Transverse colon (tissue), 4 donors: Measurements from ENCODE around the gene FEM1A. TPM values are rescaled to one million over a fixed set of nuclear protein-coding genes. Genes with fewer than 3 reads are reported as not detected.
"Not testable (repeated sequence)": the region's sequence is repeated elsewhere in the genome, so short reads cannot be mapped to it uniquely, and the experiment has no call there.

Experiments
- DNase-seq: peaks from one replicate; pipeline ENCODE4 v3.0.0-alpha.2; 2019
- H3K27ac ChIP-seq, 4 donors: fragments of 200-600 bp; sonication (generic); 2 replicates each; pipeline ENCODE4 v1.5.1; 2016 to 2018; ENCODE audit warnings: inconsistent platforms in 4 of 4
- H3K27me3 ChIP-seq: fragments of 200-600 bp; sonication (generic); 2 replicates; pipeline ENCODE4 v1.5.1; 2017; ENCODE audit warnings: inconsistent platforms
- H3K36me3 ChIP-seq, 4 donors: fragments of 200-600 bp; sonication (generic); 2 replicates each; pipeline ENCODE4 v1.5.1; 2017 to 2019; ENCODE audit warnings: inconsistent platforms in 4 of 4
- H3K4me1 ChIP-seq, 4 donors: fragments of 200-600 bp; sonication (generic); 2 replicates each; pipeline ENCODE4 v1.5.1; 2017 to 2020; ENCODE audit warnings: inconsistent platforms in 4 of 4
- H3K4me3 ChIP-seq, 4 donors: fragments of 200-600 bp; sonication (generic); 1 replicate in 1 of 4; 2 replicates in 3 of 4; pipeline versions ENCODE4 v1.5.1 to v1.6.1; 2017 to 2019; ENCODE audit warnings: inconsistent platforms in 4 of 4
- H3K9me3 ChIP-seq, 2 donors: fragments of 200-600 bp; sonication (generic); 2 replicates each; pipeline ENCODE4 v1.5.1; 2017 to 2019; ENCODE audit warnings: inconsistent platforms in 2 of 2
- CTCF ChIP-seq, 5 experiments: fragments of 200-600 bp in 3 of 5; fragments of 450-650 bp in 2 of 5; sonication (generic) in 3 of 5; IDR thresholded peaks; 1 replicate in 2 of 5; 2 replicates in 3 of 5; pipeline ENCODE4 v1.5.1; 2016 to 2017; ENCODE audit warnings: antibody characterized with exemption in 5 of 5, inconsistent platforms in 3 of 5, mild to moderate bottlenecking in 2 of 5, moderate library complexity in 1 of 5
- EP300 ChIP-seq: sonication (generic); formaldehyde crosslinking; IDR thresholded peaks from one replicate; pipeline ENCODE4 v1.6.1; 2017; ENCODE audit warnings: antibody characterized with exemption, low read depth
- POLR2A ChIP-seq: fragments of 450-650 bp; IDR thresholded peaks from one replicate; pipeline ENCODE4 v1.6.1; 2016; ENCODE audit warnings: antibody characterized with exemption, mild to moderate bottlenecking, moderate library complexity
- POLR2AphosphoS5 ChIP-seq, 3 donors: sonication (generic); formaldehyde crosslinking; IDR thresholded peaks; one replicate each; pipeline ENCODE4 v1.6.1; 2016; ENCODE audit warnings: antibody characterized with exemption in 3 of 3
- WGBS, 2 donors: methylation state at CpG; one replicate each; pipeline ENCODE4 v1.1.5; 2018; ENCODE audit warnings: low coverage in 1 of 2; 5-methylcytosine and 5-hydroxymethylcytosine counted together
- in situ Hi-C, 4 donors: fragments of 200-750 bp; cut with MboI; loops; one replicate each; pipeline versions ENCODE4 v1.15.0 to v1.15.1; 2017; ENCODE audit warnings: low sequenced_read_pairs in 3 of 4, low pct_ligation_motif_present in 1 of 4, low pct_unique_long_range_greater_than_20kb in 1 of 4
- intact Hi-C: fragments of 100-400 bp; cut with DNase I; formaldehyde crosslinking; loops from one replicate; pipeline ENCODE4 v1.15.1; 2023; ENCODE audit warnings: low total_unique reads
- total RNA-seq, 4 donors: library from RNA; depleted of rRNA; stranded (reverse); fragments of >200 nt; gene quantifications; one replicate each; pipeline ENCODE4 v1.1.0, GENCODE V29; 2016

Gene FEM1A
- total RNA-seq, 4 donors from 2014 or later, result 13.3 to 63.5 (median 15.5) TPM

GRCh38 chr19:4801085-4801619 lies 9.6 kb downstream of the FEM1A start:
- Histone ChIP-seq H3K36me3 (no peaks in the 10 kb centered on the region), H3K4me3 (no peak overlapping the region), H3K9me3 (no peaks in the 10 kb centered on the region), H3K4me1 (peaks cover 0 to 5% (median 2%) of the 10 kb centered on the region in 4 donors), H3K27ac (no peak overlapping the region), H3K27me3 (no peaks in the 10 kb centered on the region)
- in situ Hi-C loops, result loop anchor here in 1 of 4 donors (25.0 kb wide), 1 partner anchor 111 kb away; the partner anchor contains the start of genes ARRDC5 and UHRF1
- intact Hi-C loops, result no loop called here
- DNase-seq, result no peak
- 69% methylated on average over 3 of the region's 3 CpGs for WGBS, 2 donors
- TF ChIP-seq POLR2AphosphoS5 (IDR thresholded peaks at IDR 0.05) (no peak), EP300 (no peak), POLR2A (no peak), CTCF (IDR thresholded peaks at IDR 0.05) (no peak)

GRCh38 chr19:4802711-4803110 lies 11.2 kb downstream of the FEM1A start:
- in situ Hi-C loops (loop anchor here in 1 of 4 donors (25.0 kb wide), 1 partner anchor 110 kb away; the partner anchor contains the start of genes ARRDC5 and UHRF1), intact Hi-C loops (no loop called here)
- H3K36me3 ChIP-seq, result no peaks in the 10 kb centered on the region
- WGBS, 2 donors, result 69 to 84% methylated on average over 2 to 7 of the region's 7 CpGs
- no peak overlapping the region for H3K27ac ChIP-seq
- no peak for TF ChIP-seq POLR2A
- no peak for TF ChIP-seq POLR2AphosphoS5 (IDR thresholded peaks at IDR 0.05)
- TF ChIP-seq CTCF (IDR thresholded peaks at IDR 0.05), result no peak
- TF ChIP-seq EP300, result no peak
- DNase-seq, result no peak
- H3K9me3 ChIP-seq, result no peaks in the 10 kb centered on the region
- peaks cover 0 to 5% (median 2%) of the 10 kb centered on the region in 4 donors for H3K4me1 ChIP-seq
- H3K4me3 ChIP-seq, result no peak overlapping the region
- H3K27me3 ChIP-seq, result no peaks in the 10 kb centered on the region

- TF ChIP-seq POLR2AphosphoS5 (IDR thresholded peaks at IDR 0.05) (no peak), POLR2A (no peak), EP300 (no peak), CTCF (IDR thresholded peaks at IDR 0.05) (peak; percentile 47 to 71 (median 59))
- Histone ChIP-seq H3K27me3 (no peaks in the 10 kb centered on the region), H3K4me3 (no peak overlapping the region), H3K36me3 (no peaks in the 10 kb centered on the region), H3K4me1 (peaks cover 0 to 5% (median 2%) of the 10 kb centered on the region in 4 donors), H3K9me3 (no peaks in the 10 kb centered on the region), H3K27ac (no peak overlapping the region)
- intact Hi-C loops, result no loop called here
- DNase-seq, result peak; percentile 49
- in situ Hi-C loops, result loop anchor here in 1 of 4 donors (25.0 kb wide), 1 partner anchor 108 kb away; the partner anchor contains the start of genes ARRDC5 and UHRF1
- WGBS, 2 donors, result 44 to 45% methylated on average over 5 to 32 of the region's 33 CpGs
Observed at GRCh38 chr19:4803736-4804695, 12.5 kb downstream of the FEM1A start.

- H3K9me3 ChIP-seq, H3K27ac ChIP-seq, intact Hi-C loops, H3K27me3 ChIP-seq, DNase-seq, H3K4me3 ChIP-seq, H3K36me3 ChIP-seq, H3K4me1 ChIP-seq: not testable (repeated sequence)
- in situ Hi-C loops, result loop anchor here in 2 of 4 donors (5.0 to 25.0 kb wide), 2 partner anchors 42 to 107 kb away; partner anchors contain the start of genes ARRDC5 (in 1 of the 2) and UHRF1 (in 1 of the 2)
- WGBS, 2 donors, result 91% methylated on average over 6 of the region's 6 CpGs; no CpG with 5 or more reads in 1 of the 2 donors
Observed at GRCh38 chr19:4805140-4805539, 13.6 kb downstream of the FEM1A start.
